HG03460 (cell line): ENCODE data around the gene CSE1L.
"Not testable (repeated sequence)": the region's sequence is repeated elsewhere in the genome, so short reads cannot be mapped to it uniquely, and the experiment has no call there.

Experiments used
- ATAC-seq: cut with Tn5 transposase; IDR thresholded peaks from one replicate; pipeline ENCODE4 v1.9.1; 2021; ENCODE audit not compliant: unreplicated experiment

The CSE1L gene

GRCh38 chr20:49054056-49054643 is 8.0 kb downstream of the CSE1L start:
- no peak for ATAC-seq

- ATAC-seq, result no peak
These were observed 17.2 kb downstream of the CSE1L start for GRCh38 chr20:49063279-49063678.

DNA sequence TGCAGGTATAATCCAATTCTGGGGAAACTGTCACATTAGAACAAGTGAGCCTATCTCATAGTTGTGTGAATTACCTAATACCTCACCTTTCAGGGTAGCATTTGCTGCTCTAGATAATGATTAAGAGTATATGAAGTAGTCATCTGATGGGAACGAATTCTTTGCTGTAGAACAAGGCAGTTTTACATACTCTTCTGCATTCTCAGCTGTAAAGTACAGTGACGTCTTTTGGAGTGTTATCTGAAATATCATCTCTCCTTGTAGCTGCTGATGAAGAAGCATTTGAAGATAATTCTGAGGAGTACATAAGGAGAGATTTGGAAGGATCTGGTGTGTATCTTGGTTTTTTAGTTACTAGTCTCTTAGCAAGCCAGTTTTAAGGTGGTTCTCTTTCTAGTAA is 28.4 kb downstream of the CSE1L start:
- no peak for ATAC-seq

DNA sequence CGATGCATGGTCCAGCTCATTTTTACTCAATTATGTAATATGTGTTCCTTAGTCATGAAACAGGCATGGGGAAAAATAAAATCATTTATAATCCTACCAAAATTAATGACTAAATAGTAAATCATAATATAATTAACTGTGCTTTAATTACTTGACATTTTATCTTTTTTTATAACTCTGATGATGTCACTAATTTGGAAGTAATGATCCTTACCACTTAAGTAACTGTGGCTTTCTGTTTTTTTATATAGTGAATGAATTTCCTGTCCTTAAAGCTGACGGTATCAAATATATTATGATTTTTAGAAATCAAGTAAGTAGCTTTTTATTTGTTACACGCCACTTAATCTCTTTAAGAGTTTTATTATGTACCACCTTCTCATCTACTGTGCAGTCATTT is 32.2 kb downstream of the CSE1L start:
- ATAC-seq, result no peak

DNA sequence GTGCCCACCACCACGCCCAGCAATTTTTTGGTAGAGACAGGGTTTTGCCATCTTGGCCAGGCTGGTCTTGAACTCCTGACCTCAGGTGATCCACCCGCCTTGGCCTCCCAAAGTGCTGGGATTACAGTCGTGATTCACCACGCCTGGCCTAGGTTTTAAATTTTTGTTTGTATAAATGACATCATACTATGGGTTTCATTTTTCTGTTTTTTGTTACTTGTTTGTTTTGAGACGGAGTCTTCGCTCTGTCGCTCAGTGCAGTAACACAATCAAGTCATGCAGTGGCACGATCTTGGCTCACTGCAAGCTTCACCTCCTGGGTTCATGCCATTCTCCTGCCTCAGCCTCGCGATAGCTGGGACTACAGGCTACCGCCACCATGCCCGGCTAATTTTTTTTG is 36.2 kb downstream of the CSE1L start:
- ATAC-seq, result not testable (repeated sequence)

GRCh38 chr20:49091104-49091503 is 45.0 kb downstream of the CSE1L start:
- ATAC-seq, result no peak

- ATAC-seq, result no peak
These were observed 45.6 kb downstream of the CSE1L start for GRCh38 chr20:49091762-49092161.

DNA sequence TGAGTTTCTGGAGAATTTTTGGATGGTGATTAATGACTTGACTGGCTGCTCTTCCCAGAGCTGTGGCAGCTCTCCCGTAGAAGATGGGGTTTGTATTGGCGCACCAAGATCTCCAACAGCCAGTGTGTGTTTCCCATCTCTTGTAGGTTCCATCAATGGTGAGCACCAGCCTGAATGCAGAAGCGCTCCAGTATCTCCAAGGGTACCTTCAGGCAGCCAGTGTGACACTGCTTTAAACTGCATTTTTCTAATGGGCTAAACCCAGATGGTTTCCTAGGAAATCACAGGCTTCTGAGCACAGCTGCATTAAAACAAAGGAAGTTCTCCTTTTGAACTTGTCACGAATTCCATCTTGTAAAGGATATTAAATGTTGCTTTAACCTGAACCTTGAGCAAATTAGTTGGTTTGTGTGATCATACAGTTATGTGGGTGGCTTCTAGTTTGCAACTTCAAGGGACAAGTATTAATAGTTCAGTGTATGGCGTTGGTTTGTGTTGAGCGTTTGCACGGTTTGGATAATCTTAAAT is 50.2 kb downstream of the CSE1L start:
- no peak for ATAC-seq

GRCh38 chr20:49097159-49097558 is 51.0 kb downstream of the CSE1L start:
- no peak for ATAC-seq

DNA sequence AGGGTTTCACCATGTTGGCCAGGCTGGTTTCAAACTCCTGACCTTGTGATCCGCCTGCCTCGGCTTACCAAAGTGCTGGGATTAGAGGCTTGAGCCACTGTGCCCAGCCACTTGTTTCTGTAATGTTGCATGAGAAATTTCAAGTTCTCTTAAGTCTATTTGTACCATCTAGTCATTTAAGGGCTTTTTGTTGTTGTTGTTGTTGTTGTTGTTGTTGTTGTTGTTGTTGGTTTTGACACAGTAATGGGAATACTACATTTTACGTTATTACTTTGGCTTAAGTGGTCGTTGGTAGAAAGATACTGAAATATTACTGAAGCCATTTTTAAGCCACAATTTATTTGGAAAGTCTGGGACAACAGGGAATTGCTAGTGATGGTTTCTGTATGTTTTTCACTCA is 52.0 kb downstream of the CSE1L start:
- ATAC-seq, result no peak

- ATAC-seq, result no peak
These were observed 52.9 kb downstream of the CSE1L start for GRCh38 chr20:49099011-49099410.

- ATAC-seq, result not testable (repeated sequence)
These were observed 54.2 kb downstream of the CSE1L start for GRCh38 chr20:49100292-49100691.

DNA sequence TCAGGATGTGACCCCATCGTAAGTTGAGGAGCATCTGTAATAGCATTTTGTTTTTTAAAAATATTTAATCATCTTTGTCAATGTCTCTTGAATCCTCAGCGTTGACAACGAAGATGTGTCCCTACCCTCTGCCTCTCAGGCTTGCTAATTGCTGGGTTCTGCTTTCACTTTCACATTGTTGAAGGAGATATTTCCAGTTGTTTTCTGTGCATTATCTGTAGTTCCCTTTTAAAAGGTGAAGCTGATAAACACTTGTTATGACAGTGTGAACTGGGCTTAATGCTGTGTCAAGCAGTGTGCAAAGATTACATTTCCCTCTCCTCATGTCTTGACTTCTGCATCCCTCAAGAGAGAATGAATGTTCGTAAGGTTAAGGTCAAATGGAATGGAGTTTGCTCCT is 54.9 kb downstream of the CSE1L start:
- ATAC-seq, result no peak

GRCh38 chr20:49103019-49103418 is 56.9 kb downstream of the CSE1L start:
- no peak for ATAC-seq

DNA sequence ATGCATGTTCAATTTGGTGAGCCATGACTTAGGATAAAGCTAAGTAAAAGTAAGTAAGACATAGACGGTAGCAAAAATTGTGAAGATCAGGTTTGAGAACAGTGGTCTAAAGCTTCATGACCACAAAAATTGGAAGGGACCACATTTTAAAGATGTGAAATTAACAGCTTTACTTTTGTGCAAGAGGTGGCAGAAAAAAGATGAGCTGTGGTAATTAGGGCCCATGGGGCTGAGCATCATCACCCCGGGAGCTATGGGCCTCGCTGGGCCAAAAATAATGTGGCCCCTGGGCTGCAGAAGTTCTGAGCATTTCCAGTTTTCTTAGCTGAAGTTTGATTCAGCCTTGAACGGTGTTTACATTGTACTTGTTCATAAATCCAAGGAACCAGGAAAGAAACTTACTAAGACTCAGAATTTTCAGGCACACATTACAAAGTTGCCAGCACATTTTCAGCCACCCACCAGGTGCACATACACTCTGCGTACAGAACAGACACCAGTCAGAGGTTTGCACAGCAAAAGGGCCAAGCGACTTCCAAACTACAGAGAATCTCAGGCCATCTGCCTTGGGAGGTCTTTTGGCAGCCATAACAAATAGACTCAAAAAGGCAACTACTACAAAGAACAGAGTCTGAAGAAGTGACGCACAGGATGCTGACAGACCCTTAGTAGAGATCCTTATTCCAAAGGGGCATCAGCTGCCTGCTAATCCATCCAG is 57.7 kb downstream of the CSE1L start:
- ATAC-seq, result no peak

DNA sequence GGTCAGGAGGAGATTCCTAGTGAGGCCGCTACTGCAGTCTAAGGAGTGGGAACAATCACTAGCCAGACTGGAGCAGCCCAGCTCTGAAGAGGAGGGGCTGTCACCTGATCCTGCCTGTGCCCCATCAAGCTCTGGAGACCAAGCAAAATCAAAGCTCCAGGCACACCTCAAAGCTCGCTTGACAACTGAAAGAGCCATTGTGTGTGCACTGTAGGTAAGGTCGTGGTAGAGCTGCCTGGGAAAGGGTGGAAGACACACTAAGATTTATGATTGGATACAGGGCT is 58.2 kb downstream of the CSE1L start:
- ATAC-seq, result no peak

DNA sequence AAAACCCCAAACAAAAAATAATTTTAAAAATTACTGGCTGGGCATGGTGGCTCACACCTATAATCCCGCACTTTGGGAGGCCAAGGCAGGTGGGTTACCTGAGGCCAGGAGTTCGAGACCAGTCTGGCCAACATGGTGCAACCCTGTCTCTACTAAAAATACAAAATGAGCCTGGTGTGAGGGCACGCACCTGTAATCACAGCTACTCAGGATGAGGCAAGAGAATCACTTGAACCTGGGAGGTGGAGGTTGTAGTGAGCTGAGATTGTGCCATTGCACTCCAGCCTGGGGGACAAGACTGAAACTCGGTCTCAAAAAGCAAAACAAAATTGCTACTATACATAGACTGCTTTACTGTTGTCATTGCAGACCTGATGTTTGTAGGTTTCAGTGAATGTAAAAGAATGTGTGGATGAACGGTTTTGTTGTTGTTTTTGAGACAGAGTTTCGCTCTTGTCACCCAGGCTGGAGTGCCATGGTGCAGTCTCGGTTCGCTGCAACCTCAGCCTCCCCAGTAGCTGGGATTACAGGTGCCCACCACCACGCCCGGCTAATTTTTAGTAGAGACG is 59.0 kb downstream of the CSE1L start:
- not testable (repeated sequence) for ATAC-seq

DNA sequence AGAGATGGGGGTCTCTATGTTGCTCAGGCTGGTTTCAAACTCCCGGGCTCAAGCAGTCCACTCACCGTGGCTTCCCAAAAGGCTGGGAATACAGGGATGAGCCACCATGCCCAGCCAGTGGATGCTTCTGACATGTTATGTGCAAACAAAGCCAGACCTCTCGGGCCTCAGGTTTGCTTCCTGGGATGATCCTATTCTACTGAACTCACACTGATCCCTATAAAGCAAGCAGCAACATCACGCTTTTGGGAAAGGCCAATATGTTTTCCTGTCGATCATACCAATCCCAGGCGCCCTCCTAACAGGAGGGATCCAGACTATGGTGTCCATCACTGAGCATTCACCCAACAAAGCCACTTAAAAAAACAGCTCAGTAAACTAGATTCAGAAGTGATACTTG is 60.2 kb downstream of the CSE1L start:
- ATAC-seq, result no peak

- ATAC-seq, result no peak
These were observed 64.9 kb downstream of the CSE1L start for GRCh38 chr20:49110767-49111694.

DNA sequence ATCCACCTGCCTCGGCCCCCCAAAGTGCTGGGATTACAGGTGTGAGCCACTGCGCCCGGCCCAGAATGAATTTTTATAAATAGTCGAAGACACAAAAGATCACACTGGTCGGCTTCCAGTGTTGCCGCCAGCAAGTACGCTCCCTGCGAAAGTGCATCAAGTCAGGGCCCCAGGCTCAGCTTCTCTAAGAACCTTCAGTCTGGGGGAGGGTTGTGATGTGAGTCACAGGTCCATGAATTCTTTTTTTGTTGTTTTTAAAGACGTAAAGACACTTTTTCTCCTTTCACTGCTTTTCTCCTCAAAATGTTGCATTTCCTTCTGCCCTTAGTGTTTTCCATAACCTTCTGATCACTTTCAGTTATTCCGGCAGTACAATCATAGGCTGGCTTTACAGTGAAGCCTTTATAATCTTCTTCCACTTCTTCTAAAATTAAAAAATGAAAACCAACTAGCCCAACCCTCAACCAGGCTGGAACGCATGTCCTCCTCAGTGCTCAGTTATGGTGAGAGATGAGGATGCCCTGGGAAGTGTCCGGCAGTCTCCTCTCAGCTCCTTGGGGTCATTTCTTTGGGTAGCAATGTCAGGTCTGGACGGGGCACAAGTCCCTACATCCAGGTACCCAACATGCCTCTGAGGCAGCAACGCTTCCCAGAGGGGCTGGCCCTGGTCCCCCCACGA is 66.6 kb downstream of the CSE1L start:
- no peak for ATAC-seq

DNA sequence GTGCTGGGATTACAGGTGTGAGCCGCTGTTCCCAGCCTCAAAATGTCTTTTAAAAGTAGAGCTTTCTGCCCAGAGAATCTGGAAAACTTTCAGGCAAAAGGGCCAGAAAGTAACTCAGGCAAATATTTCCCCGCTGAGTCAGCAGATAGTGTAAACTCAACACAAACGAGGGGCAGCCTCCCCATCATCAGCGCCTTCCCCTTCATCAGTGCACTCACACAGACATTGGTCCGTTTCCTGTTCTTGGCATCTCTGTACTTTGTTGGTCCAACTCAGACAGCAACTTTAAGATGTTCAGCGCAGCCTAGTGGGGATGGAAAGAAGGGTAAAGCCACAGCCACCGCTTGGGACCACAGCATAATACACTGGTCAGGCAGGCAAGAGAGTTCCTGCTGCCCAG is 69.5 kb downstream of the CSE1L start:
- no peak for ATAC-seq
